ENCODE results near the gene CAPN12.
A peak's percentile ranks its signal among the peaks of the same experiment; 100 is the strongest.
"Not testable (repeated sequence)": the region's sequence is repeated elsewhere in the genome, so short reads cannot be mapped to it uniquely, and the experiment has no call there.

CAPN12 gene

GRCh38 chr19:38744298-38744681, at the start of gene CAPN12:
TSS of gene CAPN12 (minus strand) at chr19:38744474. CDS start at chr19:38744165, 309 bp downstream.
- DNase-seq = peak; percentile 25

DNA sequence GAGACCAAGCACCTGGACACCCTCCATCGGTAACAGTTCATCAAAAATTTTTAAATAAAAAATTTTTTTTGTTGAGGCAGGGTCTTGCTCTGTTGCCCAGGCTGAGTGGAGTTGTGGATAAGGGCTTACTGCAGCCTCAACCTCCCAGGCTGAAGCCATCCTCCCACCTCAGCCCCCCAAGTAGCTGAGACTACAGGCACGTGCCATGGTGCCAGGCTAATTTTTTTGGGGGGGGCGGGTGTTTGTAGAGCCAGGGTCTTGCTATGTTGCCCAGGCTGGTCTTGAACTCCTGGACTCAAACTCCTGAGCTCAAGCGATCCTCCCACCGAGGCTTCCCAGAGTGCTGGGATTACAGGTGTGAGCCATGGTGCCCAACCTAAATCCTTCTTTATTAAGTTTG, 49.4 kb upstream of the CAPN12 start:
- no peak for DNase-seq

- DNase-seq = peak; percentile 72
Measured at GRCh38 chr19:38793177-38793576, 48.9 kb upstream of the CAPN12 start.

DNA sequence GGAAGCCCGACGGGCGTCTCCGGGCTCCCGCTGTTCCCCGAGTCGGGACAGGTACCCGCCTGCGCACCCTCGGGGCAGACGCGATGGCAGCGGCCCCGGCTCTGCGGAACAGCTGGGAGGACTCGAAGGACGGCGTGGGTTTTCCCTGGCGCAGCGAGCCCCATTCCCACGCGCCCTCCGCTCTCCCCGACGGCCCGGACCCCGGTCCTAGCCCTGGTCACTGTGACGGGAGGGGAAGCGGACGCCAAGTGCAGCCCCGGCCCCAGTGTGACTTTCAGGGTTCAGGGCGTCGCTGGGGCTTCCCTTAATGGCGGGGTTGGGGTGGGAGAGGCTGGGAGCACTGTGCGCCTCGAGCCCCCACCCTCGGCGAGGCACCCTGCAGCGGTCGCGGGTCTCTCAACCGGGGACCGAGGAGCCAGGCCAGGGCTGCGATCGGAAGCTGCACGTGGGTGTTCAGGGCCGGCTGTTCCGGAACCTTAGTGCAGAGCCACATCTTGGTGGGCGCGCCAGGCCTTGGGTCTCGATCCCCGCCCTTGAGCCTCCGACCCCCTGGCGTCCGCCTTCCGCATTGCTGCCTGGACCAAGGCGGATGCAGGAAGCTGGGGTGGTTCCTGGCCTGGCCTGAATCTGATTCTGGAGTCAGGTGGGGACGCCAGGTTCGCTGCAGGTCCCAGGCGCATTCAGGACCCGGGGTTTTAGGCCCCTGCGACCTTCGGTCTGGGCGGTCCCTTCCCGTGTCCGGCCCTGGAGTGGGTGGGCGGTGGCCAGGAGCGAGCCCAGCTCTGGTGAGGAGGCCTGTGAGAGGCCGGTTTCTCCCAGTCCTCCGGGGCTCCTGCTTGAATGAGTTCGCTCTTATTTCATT, 48.2 kb upstream of the CAPN12 start:
- DNase-seq = peak; percentile 65

DNA sequence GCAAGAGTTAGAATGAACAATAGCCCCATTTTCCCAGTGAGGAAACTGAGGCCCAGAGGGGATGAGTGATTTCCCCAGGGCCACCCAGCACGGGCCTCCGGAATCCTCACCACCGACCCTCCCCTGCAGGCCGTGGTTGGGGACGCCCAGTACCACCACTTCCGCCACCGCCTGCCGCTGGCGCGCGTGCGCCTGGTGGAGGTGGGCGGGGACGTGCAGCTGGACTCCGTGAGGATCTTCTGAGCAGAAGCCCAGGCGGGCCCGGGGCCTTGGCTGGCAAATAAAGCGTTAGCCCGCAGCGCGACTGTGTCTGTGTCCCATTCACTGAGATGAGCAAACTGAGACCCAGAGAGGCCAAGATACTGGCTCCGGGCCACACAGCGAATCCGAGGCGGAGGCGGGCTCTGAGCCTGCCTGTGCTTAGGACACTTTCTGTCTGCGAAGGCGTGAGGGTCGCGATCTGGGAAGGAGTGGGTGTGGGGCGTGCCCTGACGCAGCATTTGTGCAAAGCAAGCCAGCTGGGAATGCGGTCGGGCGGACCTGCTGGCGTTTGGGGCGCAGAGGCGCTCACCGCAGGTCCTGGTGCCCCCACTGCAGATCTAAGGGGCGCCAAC, 47.3 kb upstream of the CAPN12 start:
- DNase-seq = not testable (repeated sequence)

DNA sequence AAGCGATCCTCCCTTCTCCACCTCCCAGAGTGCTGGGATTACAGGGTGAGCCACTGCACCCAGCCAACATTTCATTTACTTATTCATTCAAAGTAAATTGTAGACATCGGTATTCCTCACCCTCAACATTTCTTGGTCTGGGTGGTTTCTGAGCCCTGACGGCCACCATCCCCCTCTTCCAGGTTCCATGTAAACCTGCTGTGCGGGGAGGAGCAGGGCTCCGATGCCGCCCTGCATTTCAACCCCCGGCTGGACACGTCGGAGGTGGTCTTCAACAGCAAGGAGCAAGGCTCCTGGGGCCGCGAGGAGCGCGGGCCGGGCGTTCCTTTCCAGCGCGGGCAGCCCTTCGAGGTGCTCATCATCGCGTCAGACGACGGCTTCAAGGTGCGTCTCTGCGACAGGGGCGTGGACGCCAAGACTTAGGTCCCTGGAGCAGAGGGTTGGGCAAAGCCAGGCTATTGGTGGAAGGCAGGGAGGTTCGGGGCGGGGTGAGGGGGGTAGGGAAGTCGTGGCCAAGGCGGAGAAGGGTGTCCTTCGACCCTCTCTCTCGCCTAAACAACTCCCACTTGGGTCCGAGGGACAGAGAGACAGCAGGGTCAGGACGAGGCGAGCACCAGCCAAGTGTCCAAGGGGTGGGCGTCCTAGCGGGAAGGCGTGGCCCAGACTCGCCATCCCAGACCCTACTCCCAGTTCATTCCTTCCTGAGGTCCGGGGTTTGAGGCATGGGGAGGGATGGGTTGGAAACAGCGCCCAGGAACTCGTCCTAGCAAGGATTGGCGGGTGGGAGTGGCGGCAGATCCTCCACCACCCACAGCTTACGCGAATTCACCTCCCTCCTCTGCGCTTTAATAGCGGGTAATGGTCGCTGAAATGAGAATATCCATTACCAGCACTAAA, 46.5 kb upstream of the CAPN12 start:
- not testable (repeated sequence) for DNase-seq

DNA sequence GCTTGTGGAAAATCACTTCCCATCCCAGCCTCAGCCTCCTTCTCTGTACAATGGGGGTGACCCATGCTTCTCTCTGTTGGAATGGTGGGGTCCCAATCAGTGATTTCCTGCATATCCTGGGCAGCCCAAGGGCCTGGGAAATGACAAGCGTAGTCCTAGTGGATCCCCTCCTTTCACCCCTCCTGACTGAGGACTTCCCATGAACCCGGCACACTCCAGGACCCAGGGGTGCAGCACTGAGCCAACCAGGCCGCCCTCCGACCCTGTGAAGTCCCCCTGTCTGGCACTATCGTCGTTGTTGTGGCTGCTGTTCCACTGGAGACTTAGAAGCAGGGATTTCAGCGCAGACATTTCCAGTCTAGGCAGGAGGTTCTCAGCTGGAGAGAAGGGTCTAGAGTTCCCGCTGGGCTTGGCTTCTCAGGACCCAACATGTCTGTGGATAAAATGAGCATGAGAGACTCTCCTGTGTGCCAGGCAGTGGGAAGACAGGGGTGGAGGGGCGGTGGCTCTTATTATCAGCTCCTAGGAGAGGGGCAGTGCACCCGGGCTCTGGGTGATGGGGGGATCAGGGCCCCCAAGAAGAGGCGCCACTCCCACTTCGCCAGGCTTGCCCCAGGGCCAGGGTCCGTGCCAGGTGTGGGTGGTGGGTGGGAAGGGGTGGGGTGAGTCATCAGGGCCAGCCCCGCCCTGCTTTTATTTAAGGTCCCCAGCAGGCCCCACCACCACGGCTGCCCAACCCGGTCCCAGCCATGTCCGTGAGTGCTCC, 44.4 kb upstream of the CAPN12 start, which contains the start of gene LGALS7B:
TSS of gene LGALS7B (plus strand) at position 723 of the 766 bp plus-strand sequence. CDS start at position 750, 27 bp downstream.
- no peak for DNase-seq

DNA sequence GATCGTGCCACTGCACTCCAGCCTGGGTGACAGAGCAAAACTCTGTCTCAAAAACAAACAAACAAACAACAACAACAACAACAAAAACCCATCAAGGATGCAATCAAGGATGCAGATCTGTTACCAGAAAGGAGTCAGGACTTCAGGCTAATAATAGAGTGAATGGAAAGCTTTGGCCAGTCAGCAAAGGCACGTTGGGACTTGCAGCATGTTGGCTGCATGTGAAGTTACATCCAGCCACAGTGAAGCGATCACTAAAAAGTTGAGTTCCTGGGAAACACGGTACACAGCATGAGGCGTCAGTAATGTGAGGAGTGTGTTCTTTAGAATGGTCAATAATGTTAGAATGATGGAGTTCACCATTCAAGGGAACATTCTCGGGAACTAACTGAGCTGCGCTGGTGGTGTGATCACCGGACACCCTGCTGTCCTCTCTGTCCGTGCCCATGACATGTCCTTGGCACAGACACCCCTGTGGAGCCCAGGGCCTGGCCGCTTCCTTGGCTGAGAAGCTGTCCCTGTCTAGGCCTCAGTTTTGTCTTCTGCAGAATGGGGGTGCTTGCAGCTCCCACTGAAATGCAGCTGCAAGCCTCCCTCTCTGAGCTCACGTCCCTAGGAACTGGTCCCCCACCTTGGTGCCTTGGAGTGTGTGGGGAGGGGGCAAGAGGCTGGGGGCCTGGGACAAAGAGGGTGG, 42.4 kb upstream of the CAPN12 start:
- DNase-seq = no peak

DNA sequence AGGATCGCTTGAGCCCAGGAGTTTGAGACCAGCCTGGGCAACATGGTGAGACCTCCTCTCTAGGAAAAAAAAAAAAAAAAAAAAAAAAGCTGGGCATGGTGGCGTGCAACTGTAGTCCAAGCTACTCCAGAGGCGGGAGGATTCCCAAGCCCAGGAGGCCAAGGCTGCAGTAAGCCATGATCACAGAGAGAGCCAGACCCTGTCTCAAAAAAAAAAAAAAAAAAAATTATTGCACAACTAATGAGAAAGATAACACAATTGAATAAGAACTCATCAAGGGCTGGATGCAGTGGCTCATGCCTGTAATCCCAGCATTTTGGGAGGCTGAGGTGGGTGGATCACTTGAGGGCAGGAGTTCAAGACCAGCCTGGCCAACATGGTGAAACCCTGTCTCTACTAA, 41.8 kb upstream of the CAPN12 start:
- DNase-seq = not testable (repeated sequence)

- no peak for DNase-seq
Measured at GRCh38 chr19:38785187-38785699, 41.0 kb upstream of the CAPN12 start.

GRCh38 chr19:38784224-38784623, 40.0 kb upstream of the CAPN12 start:
- no peak for DNase-seq

- not testable (repeated sequence) for DNase-seq
Measured at GRCh38 chr19:38782212-38782611, 37.9 kb upstream of the CAPN12 start.

DNA sequence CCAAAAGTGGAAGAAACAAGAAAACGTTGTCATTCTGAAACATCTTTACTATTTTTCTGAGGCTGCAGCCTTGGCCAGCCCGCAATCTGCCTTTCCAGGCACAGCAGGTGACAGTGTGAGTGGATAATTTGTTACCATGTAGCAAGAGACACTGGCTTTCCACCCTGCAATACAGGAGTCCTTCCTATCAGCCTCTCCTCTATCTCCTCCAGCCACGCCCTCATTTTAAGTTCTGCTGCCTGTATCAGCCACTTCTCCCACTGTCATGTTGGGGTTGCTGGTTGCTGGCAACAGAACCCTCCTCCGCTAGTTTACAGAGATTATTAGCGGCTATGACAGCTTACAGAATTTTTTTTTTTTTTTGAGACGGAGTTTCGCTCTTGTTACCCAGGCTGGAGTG, 36.8 kb upstream of the CAPN12 start:
- DNase-seq = no peak

GRCh38 chr19:38780443-38780842, 36.2 kb upstream of the CAPN12 start:
- DNase-seq = no peak

- no peak for DNase-seq
Measured at GRCh38 chr19:38778733-38779132, 34.5 kb upstream of the CAPN12 start.

GRCh38 chr19:38774181-38774950, 30.1 kb upstream of the CAPN12 start:
- DNase-seq = peak; percentile 44

GRCh38 chr19:38773469-38774177, 29.3 kb upstream of the CAPN12 start, which contains the start of gene LGALS7:
TSS of gene LGALS7 (minus strand) at chr19:38773517. CDS start at chr19:38773492, 25 bp downstream.
- peak; percentile 33 for DNase-seq

GRCh38 chr19:38771569-38771968, 27.3 kb upstream of the CAPN12 start:
- not testable (repeated sequence) for DNase-seq

GRCh38 chr19:38770949-38771275, 26.6 kb upstream of the CAPN12 start:
- not testable (repeated sequence) for DNase-seq

Data from 8988T (cell line).